Measurements from ENCODE around the gene SLC25A10.

SLC25A10 gene

DNA sequence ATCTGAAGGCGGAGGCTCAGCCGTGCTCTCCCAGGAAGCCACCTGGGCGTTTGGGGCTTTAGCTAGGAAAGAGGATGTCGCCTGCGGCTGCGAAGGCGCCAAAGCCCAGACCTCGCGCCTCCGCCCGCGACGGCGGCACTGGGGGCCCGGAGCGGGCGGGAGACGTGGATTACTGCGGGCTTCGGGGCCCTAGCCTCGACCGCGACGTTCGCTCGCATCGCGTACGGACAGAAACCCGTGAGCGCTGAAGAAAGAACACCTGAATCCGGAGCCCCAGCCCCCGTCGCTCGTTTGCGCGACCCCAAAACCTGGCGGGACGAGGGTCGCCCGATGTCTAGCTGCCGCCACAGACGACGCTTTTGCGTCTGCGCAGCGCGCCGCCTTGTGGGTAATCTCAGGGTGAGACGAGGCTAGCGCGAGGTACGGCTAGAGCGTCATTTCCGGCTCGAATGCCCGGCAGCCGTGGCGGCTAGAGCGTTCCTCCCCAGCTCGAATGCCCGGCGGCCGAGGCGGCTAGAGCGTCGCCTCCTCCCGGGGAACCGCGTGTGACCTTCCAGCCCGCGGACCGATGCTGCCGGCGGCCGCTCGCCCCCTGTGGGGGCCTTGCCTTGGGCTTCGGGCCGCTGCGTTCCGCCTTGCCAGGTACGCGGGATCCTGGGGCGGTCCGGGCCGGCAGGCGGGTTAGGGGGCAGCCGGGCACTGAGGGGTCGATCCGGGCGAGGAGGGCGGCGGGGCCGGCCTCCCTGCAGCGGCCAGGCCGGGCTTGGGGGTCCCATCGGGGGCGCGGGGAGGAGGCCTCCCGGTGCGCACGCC, 8.9 kb upstream of the SLC25A10 start, which contains the start of gene MRPL12:
Gene MRPL12, plus strand, starts transcription at position 434 of the 813 bp plus-strand sequence. Its CDS starts 135 bp downstream, at position 569.
- peak; percentile 12 for TF ChIP-seq CTCF (IDR thresholded peaks at IDR 0.05; ENCODE audit: insufficient read depth, low read length, missing control alignments)
- DNase-seq (ENCODE audit: low read depth, low spot score) = peak; percentile 33
- H3K4me3 ChIP-seq (ENCODE audit: low read depth, low read length) = peak within 1 kb of the TSS; percentile 86
- POLR2A ChIA-PET = interaction anchor here (0.6 to 1.9 kb wide), 7 partner anchors 9 to 196 kb away, joined by 3 to 26 read pairs (median 4); partner anchors contain the start of genes ARL16, HGS and SLC25A10
- CTCF ChIA-PET = interaction anchor here (1.1 to 1.3 kb wide), 2 partner anchors 23 to 28 kb away, joined by 3 to 5 read pairs; no protein-coding TSS in a partner anchor

GRCh38 chr17:81703747-81704654, 8.1 kb upstream of the SLC25A10 start:
- H3K4me3 ChIP-seq (ENCODE audit: low read depth, low read length) = peak overlapping the region; percentile 86
- no peak for TF ChIP-seq CTCF (IDR thresholded peaks at IDR 0.05; ENCODE audit: insufficient read depth, low read length, missing control alignments)
- ChIA-PET POLR2A (interaction anchor here (0.6 to 1.9 kb wide), 7 partner anchors 8 to 197 kb away, joined by 3 to 26 read pairs (median 4); partner anchors contain the start of genes ARL16, HGS and SLC25A10), CTCF (interaction anchor here (1.0 to 1.5 kb wide), 3 partner anchors 9 to 103 kb away, joined by 3 to 5 read pairs (median 3); no protein-coding TSS in a partner anchor)
- no peak for DNase-seq (ENCODE audit: low read depth, low spot score)

DNA sequence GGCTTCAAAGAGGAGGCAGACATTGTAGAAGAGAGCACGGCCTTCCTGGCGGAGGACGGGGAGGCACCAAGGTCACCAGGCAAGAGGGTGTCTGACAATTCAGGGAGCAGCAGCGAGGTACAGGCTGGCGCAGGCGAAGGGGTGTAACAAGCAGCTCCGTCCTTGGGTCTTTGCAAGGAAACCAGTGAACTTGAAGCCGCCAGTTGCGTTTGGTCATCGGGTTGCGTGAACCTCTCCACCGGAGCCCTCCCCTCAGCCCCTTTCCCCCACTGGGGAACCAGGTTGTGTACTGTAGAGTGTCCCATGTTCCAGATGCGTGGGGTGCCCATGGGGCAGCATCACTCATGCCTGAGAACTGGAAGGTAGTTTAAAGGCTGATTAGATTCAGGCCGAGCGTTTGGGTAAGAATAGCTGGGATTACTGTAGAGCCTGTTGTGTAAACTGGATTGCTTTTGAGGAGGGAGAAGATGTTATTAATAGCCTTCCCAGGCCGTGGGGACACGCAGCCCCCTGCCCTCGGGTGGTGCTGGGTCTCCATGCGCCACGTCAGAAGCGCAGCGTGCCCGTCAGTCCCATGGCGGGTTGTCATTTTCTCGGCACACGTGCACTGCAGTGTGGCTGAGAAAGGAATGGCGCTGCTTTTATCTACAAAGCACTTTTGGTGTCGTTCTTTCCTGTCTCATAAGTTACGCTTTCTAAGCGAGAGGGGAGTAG, 6.4 kb upstream of the SLC25A10 start:
- TF ChIP-seq CTCF (IDR thresholded peaks at IDR 0.05; ENCODE audit: insufficient read depth, low read length, missing control alignments) = no peak
- DNase-seq (ENCODE audit: low read depth, low spot score) = no peak
- ChIA-PET CTCF (interaction anchor here (0.8 to 1.5 kb wide), 2 partner anchors 26 to 105 kb away, joined by 3 read pairs; no protein-coding TSS in a partner anchor), POLR2A (no interaction called here)
- no peak overlapping the region for H3K4me3 ChIP-seq (ENCODE audit: low read depth, low read length)

DNA sequence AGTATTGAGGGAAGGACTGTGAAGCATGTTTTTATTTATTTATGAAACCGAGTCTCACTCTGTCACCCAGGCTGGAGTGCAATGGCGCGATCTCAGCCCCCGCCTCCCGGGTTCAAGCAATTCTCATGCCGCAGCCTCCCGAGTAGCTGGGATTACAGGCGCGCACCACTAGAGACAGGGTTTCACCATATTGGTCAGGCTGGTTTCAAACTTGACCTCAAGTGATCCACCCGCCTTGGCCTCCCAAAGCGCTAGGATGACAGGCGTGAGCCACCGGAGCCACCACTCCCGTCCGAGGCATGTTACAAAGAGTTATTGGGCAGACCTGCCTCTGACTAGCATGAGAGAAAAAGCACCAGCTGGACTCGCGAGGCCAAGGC, 5.9 kb upstream of the SLC25A10 start:
- POLR2A ChIA-PET = no interaction called here
- CTCF ChIA-PET = interaction anchor here (0.8 kb wide), 1 partner anchor 27 kb away, joined by 3 read pairs; no protein-coding TSS in a partner anchor
- no peak overlapping the region for H3K4me3 ChIP-seq (ENCODE audit: low read depth, low read length)
- no peak for TF ChIP-seq CTCF (IDR thresholded peaks at IDR 0.05; ENCODE audit: insufficient read depth, low read length, missing control alignments)
- no peak for DNase-seq (ENCODE audit: low read depth, low spot score)

GRCh38 chr17:81706757-81707624, 5.1 kb upstream of the SLC25A10 start:
- ChIA-PET POLR2A (no interaction called here), CTCF (no interaction called here)
- no peak for DNase-seq (ENCODE audit: low read depth, low spot score)
- H3K4me3 ChIP-seq (ENCODE audit: low read depth, low read length) = no peak overlapping the region
- no peak for TF ChIP-seq CTCF (IDR thresholded peaks at IDR 0.05; ENCODE audit: insufficient read depth, low read length, missing control alignments)
